BLaER1 (cell line): ENCODE data around the gene GTF2A2.

Experiments used
- H3K27ac ChIP-seq: shearing (Covaris generic); formaldehyde crosslinking; 2 replicates; pipeline ENCODE4 v1.8.1; 2022
- H3K27me3 ChIP-seq: shearing (Covaris generic); formaldehyde crosslinking; 2 replicates; pipeline ENCODE4 v1.8.1; 2022
- H3K36me3 ChIP-seq: shearing (Covaris generic); formaldehyde crosslinking; 2 replicates; pipeline ENCODE4 v1.8.1; 2022
- H3K4me1 ChIP-seq: shearing (Covaris generic); formaldehyde crosslinking; 2 replicates; pipeline ENCODE4 v1.8.1; 2022
- H3K4me2 ChIP-seq: shearing (Covaris generic); formaldehyde crosslinking; 2 replicates; pipeline ENCODE4 v1.8.1; 2022
- H3K4me3 ChIP-seq: shearing (Covaris generic); formaldehyde crosslinking; 2 replicates; pipeline ENCODE4 v1.8.1; 2022
- H3K9ac ChIP-seq: shearing (Covaris generic); formaldehyde crosslinking; 2 replicates; pipeline ENCODE4 v1.8.1; 2022
- H3K9me3 ChIP-seq: shearing (Covaris generic); formaldehyde crosslinking; 2 replicates; pipeline ENCODE4 v1.8.1; 2022
- H4K20me1 ChIP-seq: shearing (Covaris generic); formaldehyde crosslinking; 2 replicates; pipeline ENCODE4 v1.8.1; 2022
- Cebpa-rat ChIP-seq: shearing (Covaris generic); IDR thresholded peaks from 2 replicates; pipeline ENCODE4 v1.8.1; 2022

Gene GTF2A2

GRCh38 chr15:59611276-59612260, 45.7 kb downstream of the GTF2A2 start, which contains the start of gene GCNT3:
Gene GCNT3 (plus strand): TSS chr15:59611783. CDS start chr15:59618239, 6,456 bp downstream.
- Histone ChIP-seq H3K9ac (no peak within 1 kb of the TSS), H3K27me3 (no peaks in the 10 kb centered on the region), H3K4me2 (no peak within 1 kb of the TSS), H3K4me1 (peaks cover 18% of the 10 kb centered on the region), H3K36me3 (no peaks in the 10 kb centered on the region), H3K9me3 (peaks cover 22% of the 10 kb centered on the region; the same call in 1 of the 2 replicates), H3K27ac (no peak within 1 kb of the TSS), H3K4me3 (no peak within 1 kb of the TSS), H4K20me1 (no peaks in the 10 kb centered on the region)
- no peak for TF ChIP-seq Cebpa-rat

GRCh38 chr15:59609730-59610712, 47.3 kb downstream of the GTF2A2 start:
- Histone ChIP-seq H3K27me3 (no peaks in the 10 kb centered on the region), H3K36me3 (no peaks in the 10 kb centered on the region), H3K9me3 (peaks cover 22% of the 10 kb centered on the region; the same call in 1 of the 2 replicates), H3K27ac (no peak overlapping the region), H4K20me1 (no peaks in the 10 kb centered on the region), H3K4me2 (no peak overlapping the region), H3K4me1 (peaks cover 9% of the 10 kb centered on the region), H3K9ac (no peak overlapping the region), H3K4me3 (no peak overlapping the region)
- no peak for TF ChIP-seq Cebpa-rat

GRCh38 chr15:59605994-59606393, 51.3 kb downstream of the GTF2A2 start:
- Histone ChIP-seq H3K4me2 (no peak overlapping the region), H3K9me3 (peaks cover 42% of the 10 kb centered on the region), H3K9ac (no peak overlapping the region), H3K27ac (no peak overlapping the region), H3K4me1 (no peaks in the 10 kb centered on the region), H3K4me3 (no peak overlapping the region), H4K20me1 (no peaks in the 10 kb centered on the region), H3K27me3 (no peaks in the 10 kb centered on the region), H3K36me3 (no peaks in the 10 kb centered on the region)
- no peak for TF ChIP-seq Cebpa-rat

GRCh38 chr15:59598461-59598860, 58.9 kb downstream of the GTF2A2 start:
- H3K9me3 ChIP-seq: peaks cover 20% of the 10 kb centered on the region
- H3K9ac ChIP-seq: no peak overlapping the region
- no peak overlapping the region for H3K4me3 ChIP-seq
- no peak for TF ChIP-seq Cebpa-rat
- no peaks in the 10 kb centered on the region for H3K4me1 ChIP-seq
- no peak overlapping the region for H3K27ac ChIP-seq
- no peaks in the 10 kb centered on the region for H3K36me3 ChIP-seq
- no peaks in the 10 kb centered on the region for H4K20me1 ChIP-seq
- H3K27me3 ChIP-seq: no peaks in the 10 kb centered on the region
- H3K4me2 ChIP-seq: no peak overlapping the region

GRCh38 chr15:59596640-59597039, 60.7 kb downstream of the GTF2A2 start:
- Histone ChIP-seq H3K27ac (no peak overlapping the region), H3K9ac (no peak overlapping the region), H3K36me3 (no peaks in the 10 kb centered on the region)

GRCh38 chr15:59595434-59595915, 61.8 kb downstream of the GTF2A2 start:
- Histone ChIP-seq H3K9me3 (no peaks in the 10 kb centered on the region), H3K4me3 (no peak overlapping the region), H3K9ac (no peak overlapping the region), H3K27ac (no peak overlapping the region), H3K4me1 (no peaks in the 10 kb centered on the region), H3K36me3 (no peaks in the 10 kb centered on the region), H4K20me1 (no peaks in the 10 kb centered on the region), H3K27me3 (no peaks in the 10 kb centered on the region), H3K4me2 (no peak overlapping the region)
- TF ChIP-seq Cebpa-rat: no peak

More at GRCh38 chr15:59596640-59597039, 60.7 kb downstream of the GTF2A2 start:
- H4K20me1 ChIP-seq: no peaks in the 10 kb centered on the region
- no peak for TF ChIP-seq Cebpa-rat
- H3K4me3 ChIP-seq: no peak overlapping the region
- no peak overlapping the region for H3K4me2 ChIP-seq
- no peaks in the 10 kb centered on the region for H3K4me1 ChIP-seq
- H3K27me3 ChIP-seq: no peaks in the 10 kb centered on the region
- peaks cover 8% of the 10 kb centered on the region; the same call in 1 of the 2 replicates for H3K9me3 ChIP-seq

GRCh38 chr15:59594991-59595390, 62.3 kb downstream of the GTF2A2 start:
- H3K9ac ChIP-seq: no peak overlapping the region
- H3K4me2 ChIP-seq: no peak overlapping the region
- H3K4me3 ChIP-seq: no peak overlapping the region
- TF ChIP-seq Cebpa-rat: no peak
- H3K4me1 ChIP-seq: no peaks in the 10 kb centered on the region
- no peaks in the 10 kb centered on the region for H3K9me3 ChIP-seq
- H3K27ac ChIP-seq: no peak overlapping the region
- no peaks in the 10 kb centered on the region for H4K20me1 ChIP-seq
- H3K36me3 ChIP-seq: no peaks in the 10 kb centered on the region
- no peaks in the 10 kb centered on the region for H3K27me3 ChIP-seq

GRCh38 chr15:59594493-59594942, 62.8 kb downstream of the GTF2A2 start:
- no peak overlapping the region for H3K4me2 ChIP-seq
- no peak overlapping the region for H3K27ac ChIP-seq
- no peak overlapping the region for H3K9ac ChIP-seq
- TF ChIP-seq Cebpa-rat: no peak
- H3K36me3 ChIP-seq: no peaks in the 10 kb centered on the region
- no peaks in the 10 kb centered on the region for H4K20me1 ChIP-seq
- H3K4me3 ChIP-seq: no peak overlapping the region
- no peaks in the 10 kb centered on the region for H3K27me3 ChIP-seq
- no peaks in the 10 kb centered on the region for H3K9me3 ChIP-seq
- H3K4me1 ChIP-seq: no peaks in the 10 kb centered on the region

- Histone ChIP-seq H3K9me3 (no peaks in the 10 kb centered on the region), H3K4me1 (no peaks in the 10 kb centered on the region), H3K4me3 (no peak overlapping the region), H3K9ac (no peak overlapping the region), H3K36me3 (no peaks in the 10 kb centered on the region), H3K4me2 (no peak overlapping the region), H3K27me3 (no peaks in the 10 kb centered on the region), H4K20me1 (no peaks in the 10 kb centered on the region), H3K27ac (no peak overlapping the region)
- no peak for TF ChIP-seq Cebpa-rat
These were observed 66.0 kb downstream of the GTF2A2 start for GRCh38 chr15:59591356-59591755.
